Liver (tissue), 9 donors: Measurements from ENCODE around the gene ZNF217. TPM values are rescaled to one million over a fixed set of nuclear protein-coding genes. Genes with fewer than 3 reads are reported as not detected.

Source experiments
- DNase-seq: peaks from one replicate; pipeline ENCODE4 v3.0.0-alpha.2; 2017; ENCODE audit warnings: low spot score
- H3K27ac ChIP-seq, 2 donors: one replicate each; pipeline ENCODE4 v1.7.0; 2013; ENCODE audit warnings: inconsistent platforms in 2 of 2, low read length in 2 of 2, control low read depth in 1 of 2, low read depth in 1 of 2, mild to moderate bottlenecking in 1 of 2
- H3K27me3 ChIP-seq, 4 donors: one replicate each; pipeline versions ENCODE4 v1.6.1 to v1.7.0; 2013; ENCODE audit warnings: low read length in 3 of 4, inconsistent platforms in 1 of 4, mild to moderate bottlenecking in 1 of 4, moderate library complexity in 1 of 4; ENCODE audit not compliant: control insufficient read depth in 4 of 4, insufficient read depth in 4 of 4
- H3K36me3 ChIP-seq, 4 donors: one replicate each; pipeline versions ENCODE4 v1.6.1 to v1.7.0; 2013; ENCODE audit warnings: low read length in 3 of 4, mild to moderate bottlenecking in 3 of 4, low read depth in 1 of 4, moderate library complexity in 1 of 4; ENCODE audit not compliant: control insufficient read depth in 4 of 4, insufficient read depth in 3 of 4
- H3K4me1 ChIP-seq, 4 donors: one replicate each; pipeline versions ENCODE4 v1.6.1 to v1.7.0; 2013; ENCODE audit warnings: low read length in 3 of 4, mild to moderate bottlenecking in 3 of 4, moderate library complexity in 1 of 4; ENCODE audit not compliant: control insufficient read depth in 4 of 4, insufficient read depth in 4 of 4
- H3K4me3 ChIP-seq, 3 donors: one replicate each; pipeline versions ENCODE4 v1.6.1 to v1.7.0; 2013; ENCODE audit warnings: low read length in 3 of 3, control low read depth in 1 of 3, low read depth in 1 of 3, mild to moderate bottlenecking in 1 of 3
- H3K9ac ChIP-seq, 2 donors: one replicate each; pipeline ENCODE4 v1.7.0; 2013; ENCODE audit warnings: low read length in 2 of 2, mild to moderate bottlenecking in 2 of 2, moderate library complexity in 2 of 2, control low read depth in 1 of 2, low read depth in 1 of 2
- H3K9me3 ChIP-seq, 4 donors: one replicate each; pipeline versions ENCODE4 v1.6.1 to v1.7.0; 2013; ENCODE audit warnings: low read length in 3 of 4; ENCODE audit not compliant: control insufficient read depth in 4 of 4
- EGR1 ChIP-seq, 2 donors: IDR thresholded peaks; 2 replicates each; pipeline ENCODE4 v1.6.1; 2016 to 2018; ENCODE audit warnings: antibody characterized with exemption in 2 of 2, low read depth in 2 of 2
- FOXA1 ChIP-seq: IDR thresholded peaks from 2 replicates; pipeline ENCODE4 v1.6.1; 2016; ENCODE audit warnings: antibody characterized with exemption
- FOXA2 ChIP-seq: IDR thresholded peaks from 2 replicates; pipeline ENCODE4 v1.6.1; 2016; ENCODE audit warnings: antibody characterized with exemption
- GABPA ChIP-seq, 2 donors: IDR thresholded peaks in 1 of 2; conservative IDR thresholded peaks in 1 of 2; 2 replicates each; pipeline ENCODE4 v1.6.1; 2016; ENCODE audit warnings: antibody characterized with exemption in 2 of 2, mild to moderate bottlenecking in 1 of 2, moderate library complexity in 1 of 2
- HNF4A ChIP-seq, 2 donors: conservative IDR thresholded peaks; 2 replicates each; pipeline ENCODE4 v1.6.1; 2016; ENCODE audit warnings: antibody characterized with exemption in 2 of 2, mild to moderate bottlenecking in 2 of 2
- HNF4G ChIP-seq: IDR thresholded peaks from 2 replicates; pipeline ENCODE4 v1.6.1; 2016; ENCODE audit warnings: antibody characterized with exemption
- JUND ChIP-seq, 2 donors: IDR thresholded peaks; 2 replicates each; pipeline ENCODE4 v1.6.1; 2016; ENCODE audit warnings: antibody characterized with exemption in 2 of 2
- NR2F2 ChIP-seq: IDR thresholded peaks from 2 replicates; pipeline ENCODE4 v1.6.1; 2016; ENCODE audit warnings: antibody characterized with exemption
- RAD21 ChIP-seq, 2 donors: IDR thresholded peaks; 2 replicates each; pipeline ENCODE4 v1.6.1; 2016; ENCODE audit warnings: antibody characterized with exemption in 2 of 2, mild to moderate bottlenecking in 2 of 2
- RXRA ChIP-seq, 2 donors: IDR thresholded peaks; 2 replicates each; pipeline ENCODE4 v1.6.1; 2017 to 2018; ENCODE audit warnings: antibody characterized with exemption in 2 of 2, mild to moderate bottlenecking in 1 of 2
- SP1 ChIP-seq: IDR thresholded peaks from 2 replicates; pipeline ENCODE4 v1.6.1; 2018; ENCODE audit warnings: antibody characterized with exemption, mild to moderate bottlenecking
- TAF1 ChIP-seq: conservative IDR thresholded peaks from 2 replicates; pipeline ENCODE4 v1.6.1; 2016; ENCODE audit warnings: antibody characterized with exemption, mild to moderate bottlenecking
- YY1 ChIP-seq: IDR thresholded peaks from 2 replicates; pipeline ENCODE4 v1.6.1; 2016; ENCODE audit warnings: antibody characterized with exemption, mild to moderate bottlenecking
- WGBS: extraction: QIAGEN DNeasy Blood & Tissue Kit; methylation state at CpG from one replicate; pipeline ENCODE4 v1.1.7; 2013; 5-methylcytosine and 5-hydroxymethylcytosine counted together
- polyA plus RNA-seq, 2 donors: library from polyadenylated mRNA; stranded (reverse) in 1 of 2; unstranded in 1 of 2; fragments of 200-250 nt in 1 of 2; fragments of >200 nt in 1 of 2; fragmentation: Nextera tagmentation in 1 of 2; extraction: Ambion mirVana in 1 of 2; gene quantifications; one replicate each; pipeline versions ENCODE4 v1.2.1 to v1.2.3, GENCODE V29; 2013 to 2015
- total RNA-seq, 2 donors: library from RNA; depleted of rRNA; stranded (reverse); fragments of >200 nt; gene quantifications; one replicate each; pipeline ENCODE4 v1.2.3, GENCODE V29; 2014
- TF ChIP-seq, protein P1 (sequence below): IDR thresholded peaks from 2 replicates; pipeline ENCODE4 v1.6.1; 2016; ENCODE audit warnings: antibody characterized with exemption
- TF ChIP-seq, protein P2 (sequence below): fragments of 150-350 bp; IDR thresholded peaks from 2 replicates; pipeline ENCODE4 v1.5.1; 2017; ENCODE audit warnings: improper control_type of control experiment, low read depth, low read length; ENCODE audit not compliant: missing input control
- TF ChIP-seq, protein P3 (sequence below): IDR thresholded peaks from 2 replicates; pipeline ENCODE4 v1.6.1; 2016; ENCODE audit warnings: antibody characterized with exemption, mild to moderate bottlenecking
- TF ChIP-seq, protein P4 (sequence below): IDR thresholded peaks from 2 replicates; pipeline ENCODE4 v1.6.1; 2016; ENCODE audit warnings: antibody characterized with exemption
- TF ChIP-seq, protein P5 (sequence below): IDR thresholded peaks from 2 replicates; pipeline ENCODE4 v1.6.1; 2016; ENCODE audit warnings: antibody characterized with exemption
- donor health status: healthy.
- donor health status: healthy.
- donor health status: healthy.
- donor health status: healthy.
- donor health status: healthy.

The ZNF217 gene
- total and polyA plus RNA-seq, 4 donors, result 4.2 to 16.3 (median 11.2) TPM

DNA sequence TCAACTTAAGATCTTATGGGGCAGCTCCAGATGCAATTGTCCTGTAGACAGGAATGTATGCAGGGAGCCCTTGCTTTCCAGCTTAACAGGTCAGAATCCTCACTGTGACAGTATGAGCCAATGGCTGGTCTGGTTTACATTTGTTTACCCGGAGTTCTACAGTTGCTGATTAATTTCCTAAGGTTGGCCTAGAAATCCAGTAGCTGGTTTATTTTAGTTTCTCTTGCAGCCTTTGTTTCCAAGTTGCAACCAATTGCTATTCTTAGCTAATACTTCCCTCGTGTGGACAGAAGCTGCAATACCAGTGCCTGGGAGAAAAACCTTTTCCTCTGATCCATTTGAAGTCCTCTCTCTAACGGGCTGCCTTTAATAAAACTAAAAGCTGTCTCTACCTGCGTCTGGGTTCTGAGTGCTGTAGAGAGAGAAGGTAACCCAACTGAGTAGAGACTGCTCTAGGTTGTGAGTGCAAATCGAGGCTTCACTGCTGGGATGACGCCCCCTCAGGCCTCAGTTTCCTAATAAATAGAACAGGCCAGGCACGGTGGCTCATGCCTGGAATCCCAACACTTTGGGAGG, 45.9 kb downstream of the ZNF217 start:
- no peak overlapping the region for H3K27ac ChIP-seq
- DNase-seq, result no peak
- WGBS, result 31% methylated on average over 7 of the region's 7 CpGs
- peaks cover 0 to 8% (median 3%) of the 10 kb centered on the region in 4 donors for H3K4me1 ChIP-seq
- TF ChIP-seq, protein P1, sequence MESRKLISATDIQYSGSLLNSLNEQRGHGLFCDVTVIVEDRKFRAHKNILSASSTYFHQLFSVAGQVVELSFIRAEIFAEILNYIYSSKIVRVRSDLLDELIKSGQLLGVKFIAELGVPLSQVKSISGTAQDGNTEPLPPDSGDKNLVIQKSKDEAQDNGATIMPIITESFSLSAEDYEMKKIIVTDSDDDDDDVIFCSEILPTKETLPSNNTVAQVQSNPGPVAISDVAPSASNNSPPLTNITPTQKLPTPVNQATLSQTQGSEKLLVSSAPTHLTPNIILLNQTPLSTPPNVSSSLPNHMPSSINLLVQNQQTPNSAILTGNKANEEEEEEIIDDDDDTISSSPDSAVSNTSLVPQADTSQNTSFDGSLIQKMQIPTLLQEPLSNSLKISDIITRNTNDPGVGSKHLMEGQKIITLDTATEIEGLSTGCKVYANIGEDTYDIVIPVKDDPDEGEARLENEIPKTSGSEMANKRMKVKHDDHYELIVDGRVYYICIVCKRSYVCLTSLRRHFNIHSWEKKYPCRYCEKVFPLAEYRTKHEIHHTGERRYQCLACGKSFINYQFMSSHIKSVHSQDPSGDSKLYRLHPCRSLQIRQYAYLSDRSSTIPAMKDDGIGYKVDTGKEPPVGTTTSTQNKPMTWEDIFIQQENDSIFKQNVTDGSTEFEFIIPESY, result no peak
- TF ChIP-seq, protein P2, sequence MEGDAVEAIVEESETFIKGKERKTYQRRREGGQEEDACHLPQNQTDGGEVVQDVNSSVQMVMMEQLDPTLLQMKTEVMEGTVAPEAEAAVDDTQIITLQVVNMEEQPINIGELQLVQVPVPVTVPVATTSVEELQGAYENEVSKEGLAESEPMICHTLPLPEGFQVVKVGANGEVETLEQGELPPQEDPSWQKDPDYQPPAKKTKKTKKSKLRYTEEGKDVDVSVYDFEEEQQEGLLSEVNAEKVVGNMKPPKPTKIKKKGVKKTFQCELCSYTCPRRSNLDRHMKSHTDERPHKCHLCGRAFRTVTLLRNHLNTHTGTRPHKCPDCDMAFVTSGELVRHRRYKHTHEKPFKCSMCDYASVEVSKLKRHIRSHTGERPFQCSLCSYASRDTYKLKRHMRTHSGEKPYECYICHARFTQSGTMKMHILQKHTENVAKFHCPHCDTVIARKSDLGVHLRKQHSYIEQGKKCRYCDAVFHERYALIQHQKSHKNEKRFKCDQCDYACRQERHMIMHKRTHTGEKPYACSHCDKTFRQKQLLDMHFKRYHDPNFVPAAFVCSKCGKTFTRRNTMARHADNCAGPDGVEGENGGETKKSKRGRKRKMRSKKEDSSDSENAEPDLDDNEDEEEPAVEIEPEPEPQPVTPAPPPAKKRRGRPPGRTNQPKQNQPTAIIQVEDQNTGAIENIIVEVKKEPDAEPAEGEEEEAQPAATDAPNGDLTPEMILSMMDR, result peak; percentile 97
- TF ChIP-seq EGR1 (IDR thresholded peaks at IDR 0.05; ENCODE audit: low read depth in 2 of 2) (no peak), RAD21 (IDR thresholded peaks at IDR 0.05) (peak; percentile 96 to 98), YY1 (no peak), HNF4G (no peak), RXRA (IDR thresholded peaks at IDR 0.05) (peak in 1 of 2 donors; percentile 20), NR2F2 (no peak)
- TF ChIP-seq, protein P3, sequence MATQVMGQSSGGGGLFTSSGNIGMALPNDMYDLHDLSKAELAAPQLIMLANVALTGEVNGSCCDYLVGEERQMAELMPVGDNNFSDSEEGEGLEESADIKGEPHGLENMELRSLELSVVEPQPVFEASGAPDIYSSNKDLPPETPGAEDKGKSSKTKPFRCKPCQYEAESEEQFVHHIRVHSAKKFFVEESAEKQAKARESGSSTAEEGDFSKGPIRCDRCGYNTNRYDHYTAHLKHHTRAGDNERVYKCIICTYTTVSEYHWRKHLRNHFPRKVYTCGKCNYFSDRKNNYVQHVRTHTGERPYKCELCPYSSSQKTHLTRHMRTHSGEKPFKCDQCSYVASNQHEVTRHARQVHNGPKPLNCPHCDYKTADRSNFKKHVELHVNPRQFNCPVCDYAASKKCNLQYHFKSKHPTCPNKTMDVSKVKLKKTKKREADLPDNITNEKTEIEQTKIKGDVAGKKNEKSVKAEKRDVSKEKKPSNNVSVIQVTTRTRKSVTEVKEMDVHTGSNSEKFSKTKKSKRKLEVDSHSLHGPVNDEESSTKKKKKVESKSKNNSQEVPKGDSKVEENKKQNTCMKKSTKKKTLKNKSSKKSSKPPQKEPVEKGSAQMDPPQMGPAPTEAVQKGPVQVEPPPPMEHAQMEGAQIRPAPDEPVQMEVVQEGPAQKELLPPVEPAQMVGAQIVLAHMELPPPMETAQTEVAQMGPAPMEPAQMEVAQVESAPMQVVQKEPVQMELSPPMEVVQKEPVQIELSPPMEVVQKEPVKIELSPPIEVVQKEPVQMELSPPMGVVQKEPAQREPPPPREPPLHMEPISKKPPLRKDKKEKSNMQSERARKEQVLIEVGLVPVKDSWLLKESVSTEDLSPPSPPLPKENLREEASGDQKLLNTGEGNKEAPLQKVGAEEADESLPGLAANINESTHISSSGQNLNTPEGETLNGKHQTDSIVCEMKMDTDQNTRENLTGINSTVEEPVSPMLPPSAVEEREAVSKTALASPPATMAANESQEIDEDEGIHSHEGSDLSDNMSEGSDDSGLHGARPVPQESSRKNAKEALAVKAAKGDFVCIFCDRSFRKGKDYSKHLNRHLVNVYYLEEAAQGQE, result no peak
- no peak overlapping the region for H3K9ac ChIP-seq
- no peak overlapping the region for H3K4me3 ChIP-seq
- no peaks in the 10 kb centered on the region for H3K27me3 ChIP-seq
- no peaks in the 10 kb centered on the region for H3K9me3 ChIP-seq
- no peaks in the 10 kb centered on the region for H3K36me3 ChIP-seq

DNA sequence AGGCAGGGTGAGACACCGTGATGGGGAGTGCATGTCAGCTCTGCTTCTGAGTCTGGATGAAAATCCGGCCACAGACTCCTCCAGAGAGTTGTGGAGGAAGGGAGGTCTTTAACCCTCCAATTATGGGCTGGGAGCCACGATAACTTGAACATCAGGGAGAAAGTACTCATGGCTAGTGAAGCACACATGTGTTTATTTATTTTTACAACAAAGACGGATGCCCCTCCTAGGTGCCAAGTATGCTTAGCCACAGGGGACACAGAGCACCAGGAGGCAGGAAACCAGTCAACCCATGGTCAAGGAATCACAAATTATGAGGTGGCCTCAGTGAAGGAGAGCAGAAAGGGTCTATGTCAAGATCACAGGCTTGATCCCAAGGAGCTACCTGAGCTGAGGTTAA, 54.1 kb downstream of the ZNF217 start:
- no peak overlapping the region for H3K9ac ChIP-seq
- 72% methylated on average over 4 of the region's 4 CpGs for WGBS
- no peaks in the 10 kb centered on the region for H3K9me3 ChIP-seq
- H3K27me3 ChIP-seq, result no peaks in the 10 kb centered on the region
- DNase-seq, result no peak
- no peaks in the 10 kb centered on the region for H3K36me3 ChIP-seq
- H3K4me1 ChIP-seq, result no peaks in the 10 kb centered on the region
- no peak overlapping the region for H3K4me3 ChIP-seq
- H3K27ac ChIP-seq, result no peak overlapping the region
- TF ChIP-seq GABPA (IDR thresholded peaks at IDR 0.05 in 1 of 2, conservative IDR thresholded peaks at IDR 0.05 in 1 of 2) (no peak), SP1 (no peak), RAD21 (IDR thresholded peaks at IDR 0.05) (no peak), TAF1 (no peak), FOXA2 (no peak), HNF4G (no peak), JUND (IDR thresholded peaks at IDR 0.05) (no peak), HNF4A (conservative IDR thresholded peaks at IDR 0.05) (no peak), FOXA1 (no peak), RXRA (IDR thresholded peaks at IDR 0.05) (no peak)
- TF ChIP-seq, protein P4, sequence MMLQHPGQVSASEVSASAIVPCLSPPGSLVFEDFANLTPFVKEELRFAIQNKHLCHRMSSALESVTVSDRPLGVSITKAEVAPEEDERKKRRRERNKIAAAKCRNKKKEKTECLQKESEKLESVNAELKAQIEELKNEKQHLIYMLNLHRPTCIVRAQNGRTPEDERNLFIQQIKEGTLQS, result no peak
- TF ChIP-seq, protein P3, result no peak
- TF ChIP-seq, protein P2, result no peak
- TF ChIP-seq, protein P5, sequence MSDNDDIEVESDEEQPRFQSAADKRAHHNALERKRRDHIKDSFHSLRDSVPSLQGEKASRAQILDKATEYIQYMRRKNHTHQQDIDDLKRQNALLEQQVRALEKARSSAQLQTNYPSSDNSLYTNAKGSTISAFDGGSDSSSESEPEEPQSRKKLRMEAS, result no peak
